ENCODE data around the gene ARL11. TPM values are rescaled to one million over a fixed set of nuclear protein-coding genes. Genes with fewer than 3 reads are reported as not detected.

Gene ARL11
- total and polyA plus RNA-seq, 7 donors = 0.09 to 0.71 (median 0.14) TPM

- TF ChIP-seq CTCF (IDR thresholded peaks at IDR 0.05) = no peak
- no peaks in the 10 kb centered on the region for H3K9me3 ChIP-seq
- no peak overlapping the region for H3K4me3 ChIP-seq
- ATAC-seq (no peak), DNase-seq (no peak)
- intact Hi-C loops (cut with DNase I) = loop anchor here (2.0 to 10.0 kb wide), 6 partner anchors 39 to 471 kb away; partner anchors contain the start of genes KPNA3 (in 2 of the 2), EBPL (in 1 of the 2) and SPRYD7 (in 1 of the 2)
- no peaks in the 10 kb centered on the region for H3K36me3 ChIP-seq (ENCODE audit: insufficient read depth in 1 of 2, low read depth in 1 of 2)
- peak overlapping the region; percentile 97 for H3K27ac ChIP-seq
- H3K27me3 ChIP-seq (ENCODE audit: insufficient read depth in 3 of 3, low read length in 2 of 3) = no peaks in the 10 kb centered on the region
- H3K4me1 ChIP-seq = peaks cover 69% of the 10 kb centered on the region
Measured at GRCh38 chr13:49653478-49653877, 25.2 kb downstream of the ARL11 start.

GRCh38 chr13:49654011-49654410 lies 25.7 kb downstream of the ARL11 start:
- intact Hi-C loops (cut with DNase I) = loop anchor here (5.0 to 10.0 kb wide), 5 partner anchors 38 to 471 kb away; partner anchors contain the start of genes EBPL (in 1 of the 2), KPNA3 (in 1 of the 2) and SPRYD7 (in 1 of the 2)
- H3K36me3 ChIP-seq (ENCODE audit: insufficient read depth in 1 of 2, low read depth in 1 of 2) = no peaks in the 10 kb centered on the region
- no peaks in the 10 kb centered on the region for H3K9me3 ChIP-seq
- no peaks in the 10 kb centered on the region for H3K27me3 ChIP-seq (ENCODE audit: insufficient read depth in 3 of 3, low read length in 2 of 3)
- DNase-seq (no peak), ATAC-seq (no peak)
- 16 to 38% (median 24%) methylated on average over 3 of the region's 3 CpGs for WGBS, 3 donors
- no peak overlapping the region for H3K4me3 ChIP-seq
- H3K27ac ChIP-seq = peak overlapping the region; percentile 97
- TF ChIP-seq CTCF (IDR thresholded peaks at IDR 0.05) = no peak
- peaks cover 67% of the 10 kb centered on the region for H3K4me1 ChIP-seq

DNA sequence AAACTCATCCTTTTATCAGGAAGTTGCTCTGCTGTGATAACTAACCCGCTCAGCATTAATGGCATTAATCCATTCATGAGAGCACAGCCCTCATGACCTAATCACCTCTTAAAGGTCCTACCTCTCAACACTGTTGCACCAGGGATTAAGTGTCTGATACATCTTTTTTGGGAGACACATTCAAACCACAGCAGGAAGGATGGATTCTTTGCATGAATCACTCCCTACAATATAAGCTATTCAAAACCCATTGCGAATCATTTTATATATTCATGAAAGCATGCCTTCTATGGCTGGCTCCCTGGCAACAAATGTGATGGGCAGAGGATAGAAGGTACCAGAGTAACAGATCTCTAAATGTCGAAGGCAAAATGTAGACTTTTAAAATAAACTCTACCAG lies 27.6 kb downstream of the ARL11 start:
- peak overlapping the region; percentile 97 for H3K27ac ChIP-seq
- TF ChIP-seq CTCF (IDR thresholded peaks at IDR 0.05) = no peak
- 31 to 71% (median 45%) methylated on average over 3 of the region's 3 CpGs for WGBS, 3 donors
- H3K27me3 ChIP-seq (ENCODE audit: insufficient read depth in 3 of 3, low read length in 2 of 3) = no peaks in the 10 kb centered on the region
- peaks cover 56% of the 10 kb centered on the region for H3K4me1 ChIP-seq
- ATAC-seq (peak; percentile 15 to 45 (median 42)), DNase-seq (no peak)
- intact Hi-C loops (cut with DNase I) = loop anchor here (10.0 kb wide), 2 partner anchors 279 to 469 kb away; partner anchors contain the start of gene SPRYD7 (in 1 of the 2)
- no peak overlapping the region for H3K4me3 ChIP-seq
- H3K36me3 ChIP-seq (ENCODE audit: insufficient read depth in 1 of 2, low read depth in 1 of 2) = peaks cover 0 to 11% of the 10 kb centered on the region in 2 donors
- no peaks in the 10 kb centered on the region for H3K9me3 ChIP-seq

- ATAC-seq (peak; percentile 42 to 79 (median 74)), DNase-seq (peak; percentile 30 to 77)
- Histone ChIP-seq H3K36me3 (ENCODE audit: insufficient read depth in 1 of 2, low read depth in 1 of 2) (peaks cover 0 to 24% of the 10 kb centered on the region in 2 donors), H3K4me3 (no peak overlapping the region), H3K9me3 (no peaks in the 10 kb centered on the region), H3K27ac (peak overlapping the region; percentile 97), H3K27me3 (ENCODE audit: insufficient read depth in 3 of 3, low read length in 2 of 3) (no peaks in the 10 kb centered on the region), H3K4me1 (peaks cover 44% of the 10 kb centered on the region)
- TF ChIP-seq CTCF (IDR thresholded peaks at IDR 0.05) = no peak
- 33 to 39% (median 35%) methylated on average over 9 of the region's 9 CpGs for WGBS, 3 donors
- intact Hi-C loops (cut with DNase I) = loop anchor here (10.0 kb wide), 2 partner anchors 278 to 468 kb away; partner anchors contain the start of gene SPRYD7 (in 1 of the 2)
Measured at GRCh38 chr13:49657241-49657641, 28.9 kb downstream of the ARL11 start.

DNA sequence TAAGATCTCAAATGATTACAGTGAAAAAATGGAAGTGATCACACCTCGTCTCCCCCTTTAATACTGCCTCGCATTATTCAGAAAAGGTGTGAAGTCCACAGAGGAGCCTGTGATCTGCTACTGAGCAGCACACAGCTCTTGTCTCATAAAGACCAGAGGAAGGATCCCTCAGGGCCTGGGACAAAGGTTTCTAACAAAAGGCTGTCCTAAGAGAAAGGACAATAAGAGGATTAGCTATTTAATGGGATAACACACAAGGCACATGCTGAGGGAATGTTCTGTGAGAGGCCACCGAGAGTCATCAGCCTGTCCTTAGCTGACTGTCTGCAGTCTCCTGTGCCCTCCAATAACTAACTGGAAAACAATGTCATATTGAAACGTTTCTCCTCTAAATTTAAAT lies 36.3 kb downstream of the ARL11 start:
- 75 to 89% (median 88%) methylated on average over 4 of the region's 4 CpGs for WGBS, 3 donors
- H3K9me3 ChIP-seq = no peaks in the 10 kb centered on the region
- ATAC-seq = no peak
- peaks cover 0 to 61% of the 10 kb centered on the region in 2 donors for H3K36me3 ChIP-seq (ENCODE audit: insufficient read depth in 1 of 2, low read depth in 1 of 2)
- no peak overlapping the region for H3K4me3 ChIP-seq
- DNase-seq = no peak
- no peak for TF ChIP-seq CTCF (IDR thresholded peaks at IDR 0.05)
- H3K4me1 ChIP-seq = peaks cover 5% of the 10 kb centered on the region
- intact Hi-C loops (cut with DNase I) = loop anchor here in 1 of 2 donors (5.0 kb wide), 1 partner anchor 123 kb away; no protein-coding TSS in a partner anchor
- H3K27ac ChIP-seq = no peak overlapping the region
- H3K27me3 ChIP-seq (ENCODE audit: insufficient read depth in 3 of 3, low read length in 2 of 3) = no peaks in the 10 kb centered on the region
